DOHH2 (cell line): Measurements from ENCODE around the gene FKBP10.
"Not testable (repeated sequence)": the region's sequence is repeated elsewhere in the genome, so short reads cannot be mapped to it uniquely, and the experiment has no call there.

Experiments used
- H3F3A ChIP-seq: fragments of 200-600 bp; sonication (generic), shearing (Covaris generic); 2 replicates; pipeline ENCODE4 v1.6.0; 2016; ENCODE audit warnings: antibody characterized with exemption, mild to moderate bottlenecking; ENCODE audit not compliant: control insufficient read depth, insufficient read depth
- H3K27ac ChIP-seq: fragments of 200-600 bp; sonication (generic); 2 replicates; pipeline ENCODE4 v1.5.1; 2014; ENCODE audit warnings: low read depth, mild to moderate bottlenecking, low read length, moderate library complexity
- H3K27me3 ChIP-seq: fragments of 200-600 bp; sonication (generic); 2 replicates; pipeline ENCODE4 v1.6.1; 2014; ENCODE audit warnings: mild to moderate bottlenecking, low read length, mixed read lengths; ENCODE audit not compliant: control insufficient read depth
- H3K36me3 ChIP-seq: fragments of 200-600 bp; sonication (generic); 2 replicates; pipeline ENCODE4 v1.6.1; 2014; ENCODE audit warnings: mild to moderate bottlenecking, low read length, moderate library complexity, mixed read lengths; ENCODE audit not compliant: control insufficient read depth
- H3K4me1 ChIP-seq: fragments of 200-600 bp; sonication (generic); 2 replicates; pipeline ENCODE4 v1.6.1; 2014; ENCODE audit warnings: mild to moderate bottlenecking, low read length, mixed read lengths; ENCODE audit not compliant: control insufficient read depth
- H3K4me2 ChIP-seq: fragments of 200-600 bp; sonication (generic); 2 replicates; pipeline ENCODE4 v1.6.0; 2014; ENCODE audit warnings: mild to moderate bottlenecking, low read length, moderate library complexity
- H3K4me3 ChIP-seq: fragments of 200-600 bp; sonication (generic); 2 replicates; pipeline ENCODE4 v1.5.1; 2014; ENCODE audit warnings: mild to moderate bottlenecking, low read length, mixed read lengths
- H3K79me2 ChIP-seq: fragments of 200-600 bp; sonication (generic); 2 replicates; pipeline ENCODE4 v1.6.1; 2014; ENCODE audit warnings: mild to moderate bottlenecking, low read length, mixed read lengths; ENCODE audit not compliant: control insufficient read depth
- H3K9me2 ChIP-seq: fragments of 200-600 bp; sonication (generic); replicated peaks from 2 replicates; pipeline ENCODE4 v1.6.1; 2014; ENCODE audit warnings: mild to moderate bottlenecking, low read length, mixed read lengths; ENCODE audit not compliant: control insufficient read depth
- H3K9me3 ChIP-seq: fragments of 200-600 bp; sonication (generic); 2 replicates; pipeline ENCODE4 v1.6.1; 2014; ENCODE audit warnings: antibody characterized with exemption, low read length, mixed read lengths; ENCODE audit not compliant: control insufficient read depth, insufficient read depth
- H4K20me1 ChIP-seq: fragments of 200-600 bp; sonication (generic); 2 replicates; pipeline ENCODE4 v1.6.0; 2014; ENCODE audit warnings: low read depth, mild to moderate bottlenecking, antibody characterized with exemption, low read length, moderate library complexity; ENCODE audit not compliant: control insufficient read depth, insufficient read depth
- EZH2phosphoT487 ChIP-seq: fragments of 200-600 bp; sonication (generic); IDR thresholded peaks from 2 replicates; pipeline ENCODE4 v1.6.1; 2017; ENCODE audit warnings: borderline replicate concordance, mild to moderate bottlenecking, antibody characterized with exemption, low read length, moderate library complexity, mixed read lengths
- TF ChIP-seq, protein P1 (sequence below): fragments of 200-600 bp; sonication (generic); IDR thresholded peaks from one replicate; pipeline ENCODE4 v1.5.1; 2014; ENCODE audit warnings: antibody characterized with exemption, mild to moderate bottlenecking, low read depth, low read length; ENCODE audit not compliant: poor library complexity, severe bottlenecking

Gene FKBP10

DNA sequence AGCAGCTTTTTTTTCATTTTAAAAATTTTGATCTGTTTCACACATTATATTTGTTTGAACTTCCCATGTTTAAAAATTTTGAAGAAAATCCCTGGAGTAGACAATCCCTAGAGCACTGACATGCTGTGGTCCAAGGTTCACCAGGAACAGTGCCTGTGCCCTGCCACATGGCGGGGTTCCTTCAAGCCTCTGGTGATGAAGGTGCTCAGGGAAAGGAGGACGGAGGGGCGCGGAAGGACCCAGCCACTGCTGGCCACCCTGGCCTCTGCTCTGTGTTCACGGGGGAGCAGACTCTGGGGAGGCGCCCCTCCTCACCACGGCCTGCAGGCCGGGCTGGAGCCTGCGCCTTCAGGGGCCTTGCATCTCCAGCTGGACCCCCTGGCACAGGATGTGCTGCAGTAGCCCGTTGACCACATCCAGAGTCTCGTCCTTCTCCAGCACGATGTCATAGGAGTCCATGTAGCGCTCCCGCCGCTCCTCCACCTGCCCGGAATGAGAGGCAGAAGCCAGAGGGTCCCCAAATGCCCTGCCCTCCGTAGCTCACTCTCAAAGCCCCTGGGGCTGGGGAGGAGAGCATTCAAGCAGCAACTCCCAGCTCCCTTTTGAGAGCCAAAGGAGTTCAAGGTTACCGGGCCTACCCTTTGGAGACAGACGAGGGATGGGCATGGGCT is 12.5 kb downstream of the FKBP10 start:
- no peak overlapping the region for H3K27ac ChIP-seq
- H3K4me3 ChIP-seq = no peak overlapping the region
- no peaks in the 10 kb centered on the region for H4K20me1 ChIP-seq
- no peaks in the 10 kb centered on the region for H3K27me3 ChIP-seq
- H3K9me2 ChIP-seq = no peaks in the 10 kb centered on the region
- no peak overlapping the region for H3K4me2 ChIP-seq
- H3K36me3 ChIP-seq = peaks cover 32% of the 10 kb centered on the region
- no peaks in the 10 kb centered on the region for H3F3A ChIP-seq
- TF ChIP-seq, protein P1, sequence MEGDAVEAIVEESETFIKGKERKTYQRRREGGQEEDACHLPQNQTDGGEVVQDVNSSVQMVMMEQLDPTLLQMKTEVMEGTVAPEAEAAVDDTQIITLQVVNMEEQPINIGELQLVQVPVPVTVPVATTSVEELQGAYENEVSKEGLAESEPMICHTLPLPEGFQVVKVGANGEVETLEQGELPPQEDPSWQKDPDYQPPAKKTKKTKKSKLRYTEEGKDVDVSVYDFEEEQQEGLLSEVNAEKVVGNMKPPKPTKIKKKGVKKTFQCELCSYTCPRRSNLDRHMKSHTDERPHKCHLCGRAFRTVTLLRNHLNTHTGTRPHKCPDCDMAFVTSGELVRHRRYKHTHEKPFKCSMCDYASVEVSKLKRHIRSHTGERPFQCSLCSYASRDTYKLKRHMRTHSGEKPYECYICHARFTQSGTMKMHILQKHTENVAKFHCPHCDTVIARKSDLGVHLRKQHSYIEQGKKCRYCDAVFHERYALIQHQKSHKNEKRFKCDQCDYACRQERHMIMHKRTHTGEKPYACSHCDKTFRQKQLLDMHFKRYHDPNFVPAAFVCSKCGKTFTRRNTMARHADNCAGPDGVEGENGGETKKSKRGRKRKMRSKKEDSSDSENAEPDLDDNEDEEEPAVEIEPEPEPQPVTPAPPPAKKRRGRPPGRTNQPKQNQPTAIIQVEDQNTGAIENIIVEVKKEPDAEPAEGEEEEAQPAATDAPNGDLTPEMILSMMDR = no peak
- TF ChIP-seq EZH2phosphoT487 = no peak
- H3K9me3 ChIP-seq = no peaks in the 10 kb centered on the region
- H3K4me1 ChIP-seq = no peaks in the 10 kb centered on the region
- H3K79me2 ChIP-seq = no peaks in the 10 kb centered on the region

DNA sequence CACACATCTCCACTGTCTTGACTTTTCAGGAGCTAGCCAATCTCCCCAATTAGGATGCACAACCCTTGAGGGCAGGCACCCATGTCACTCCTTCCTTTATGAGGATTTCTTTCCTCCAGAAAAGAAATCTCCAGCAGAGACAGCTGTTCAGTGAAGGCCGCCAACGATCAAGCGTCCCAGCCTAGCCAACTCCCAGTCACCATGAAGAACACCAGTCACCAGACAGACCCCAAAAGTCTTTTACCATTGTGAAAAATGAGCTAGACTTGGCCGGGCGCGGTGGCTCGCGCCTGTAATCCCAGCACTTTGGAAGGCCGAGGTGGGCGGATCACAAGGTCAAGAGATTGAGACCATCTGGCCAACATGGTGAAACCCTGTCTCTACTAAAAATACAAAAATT is 17.2 kb downstream of the FKBP10 start:
- not testable (repeated sequence) for H3K4me1 ChIP-seq, H3K27me3 ChIP-seq, H3K9me2 ChIP-seq, H3K4me2 ChIP-seq, H4K20me1 ChIP-seq, H3K4me3 ChIP-seq, H3K27ac ChIP-seq, H3K9me3 ChIP-seq, H3F3A ChIP-seq, H3K79me2 ChIP-seq
- H3K36me3 ChIP-seq = peaks cover 59% of the 10 kb centered on the region

DNA sequence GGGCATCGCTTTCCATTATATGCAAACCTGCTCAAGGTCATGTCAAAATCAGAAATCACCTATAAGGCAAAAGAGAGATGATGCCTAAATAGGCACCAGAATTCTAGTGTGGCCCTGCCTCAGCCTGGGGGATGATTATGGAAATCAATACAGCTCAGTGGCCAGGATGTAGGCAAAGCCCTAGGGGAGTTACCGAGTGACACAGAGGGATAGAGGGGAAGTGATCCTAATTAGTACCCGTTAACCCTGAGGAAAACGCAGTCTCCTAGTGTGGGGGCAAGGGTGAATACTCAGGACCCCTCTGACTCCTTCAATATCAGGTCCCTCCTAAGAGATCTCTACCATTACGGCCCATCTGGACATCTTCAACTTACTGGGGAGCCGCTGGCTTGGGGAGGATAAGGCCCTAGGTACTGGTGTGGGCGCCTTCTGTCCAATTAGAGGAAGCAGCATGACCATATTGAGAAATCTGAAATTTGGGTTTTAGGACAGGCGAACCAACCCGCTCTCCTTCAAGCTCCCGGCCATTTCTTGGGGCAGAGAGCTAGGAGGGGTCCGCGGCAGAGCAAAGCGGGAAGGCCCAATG is 22.5 kb downstream of the FKBP10 start:
- Histone ChIP-seq H3K27ac (no peak overlapping the region), H3K27me3 (no peaks in the 10 kb centered on the region), H3K36me3 (peaks cover 33% of the 10 kb centered on the region), H3K4me3 (peak overlapping the region; percentile 96), H3K4me2 (peak overlapping the region; percentile 87), H3K79me2 (peaks cover 15% of the 10 kb centered on the region), H3K9me2 (no peaks in the 10 kb centered on the region), H4K20me1 (no peaks in the 10 kb centered on the region), H3K4me1 (peaks cover 17% of the 10 kb centered on the region), H3K9me3 (no peaks in the 10 kb centered on the region), H3F3A (no peaks in the 10 kb centered on the region)
- TF ChIP-seq, protein P1 = no peak
- no peak for TF ChIP-seq EZH2phosphoT487

DNA sequence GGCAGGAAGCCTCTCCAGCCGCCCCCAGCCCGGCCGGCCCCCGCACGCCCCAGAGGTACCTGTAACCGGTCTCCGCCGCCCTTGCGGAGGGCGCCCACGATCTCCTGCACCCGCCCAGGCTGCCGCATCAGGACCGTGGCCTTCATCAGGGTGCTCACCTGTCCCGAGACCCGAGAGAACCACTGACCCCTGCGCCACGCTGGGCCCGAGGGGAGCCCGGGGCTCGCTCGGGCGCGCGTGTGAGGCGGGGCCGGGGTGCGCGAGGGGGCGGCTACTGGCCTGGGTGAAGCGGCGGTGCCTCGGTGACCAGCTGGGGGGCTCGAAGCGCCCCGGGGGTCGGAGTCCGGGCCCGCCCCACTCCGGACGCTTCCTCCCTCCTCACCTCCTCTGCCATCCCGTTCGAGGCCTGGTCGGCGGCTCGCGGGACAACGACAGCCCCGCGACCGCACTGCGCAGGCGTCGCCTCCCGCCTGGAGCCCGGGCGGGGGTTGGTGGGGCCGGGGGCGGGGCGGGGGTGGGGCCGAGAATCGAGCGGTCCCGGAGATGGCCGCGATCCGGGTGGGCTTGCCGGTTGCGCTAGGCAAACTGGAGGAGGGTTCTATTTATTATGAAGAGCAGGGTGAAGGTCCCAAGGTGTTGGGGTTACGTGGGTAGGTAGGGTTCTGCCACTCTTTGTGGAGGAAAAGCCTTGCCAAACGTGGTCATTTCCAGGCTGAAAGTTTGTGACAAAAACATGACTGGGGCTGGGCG is 23.2 kb downstream of the FKBP10 start, which contains the start of gene NT5C3B:
Gene NT5C3B, minus strand, starts transcription at position 433 of the 750 bp plus-strand sequence. Its CDS starts 39 bp downstream, at position 394.
- H3K9me3 ChIP-seq = no peaks in the 10 kb centered on the region
- no peak within 1 kb of the TSS for H3K27ac ChIP-seq
- no peaks in the 10 kb centered on the region for H3F3A ChIP-seq
- H3K4me3 ChIP-seq = peak within 1 kb of the TSS; percentile 96
- no peaks in the 10 kb centered on the region for H3K9me2 ChIP-seq
- TF ChIP-seq, protein P1 = no peak
- no peak for TF ChIP-seq EZH2phosphoT487
- no peaks in the 10 kb centered on the region for H4K20me1 ChIP-seq
- H3K36me3 ChIP-seq = peaks cover 27% of the 10 kb centered on the region
- H3K4me1 ChIP-seq = peaks cover 17% of the 10 kb centered on the region
- H3K79me2 ChIP-seq = peaks cover 15% of the 10 kb centered on the region
- no peaks in the 10 kb centered on the region for H3K27me3 ChIP-seq
- H3K4me2 ChIP-seq = peak within 1 kb of the TSS; percentile 87
